ENCODE results near the gene COL23A1.

The COL23A1 gene

DNA sequence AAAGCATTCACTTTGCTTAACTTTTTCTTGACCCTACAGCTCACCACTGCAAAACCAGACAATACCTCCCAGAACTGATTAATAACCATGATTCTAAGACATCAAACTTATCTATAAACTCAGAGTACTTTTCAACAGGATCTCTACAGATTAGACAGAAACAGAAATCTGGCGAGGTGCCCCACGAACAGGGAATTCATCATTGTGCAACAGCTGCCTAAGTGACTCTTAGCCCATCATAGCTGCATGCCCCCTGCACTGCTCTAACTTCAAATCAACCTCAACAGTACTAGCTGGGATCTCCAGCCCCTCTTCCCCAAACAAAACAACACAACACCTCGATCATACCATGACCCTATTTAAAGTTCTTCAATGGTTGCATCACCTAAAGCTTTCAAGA lies 16.1 kb upstream of the COL23A1 start:
- TF ChIP-seq, protein P1, sequence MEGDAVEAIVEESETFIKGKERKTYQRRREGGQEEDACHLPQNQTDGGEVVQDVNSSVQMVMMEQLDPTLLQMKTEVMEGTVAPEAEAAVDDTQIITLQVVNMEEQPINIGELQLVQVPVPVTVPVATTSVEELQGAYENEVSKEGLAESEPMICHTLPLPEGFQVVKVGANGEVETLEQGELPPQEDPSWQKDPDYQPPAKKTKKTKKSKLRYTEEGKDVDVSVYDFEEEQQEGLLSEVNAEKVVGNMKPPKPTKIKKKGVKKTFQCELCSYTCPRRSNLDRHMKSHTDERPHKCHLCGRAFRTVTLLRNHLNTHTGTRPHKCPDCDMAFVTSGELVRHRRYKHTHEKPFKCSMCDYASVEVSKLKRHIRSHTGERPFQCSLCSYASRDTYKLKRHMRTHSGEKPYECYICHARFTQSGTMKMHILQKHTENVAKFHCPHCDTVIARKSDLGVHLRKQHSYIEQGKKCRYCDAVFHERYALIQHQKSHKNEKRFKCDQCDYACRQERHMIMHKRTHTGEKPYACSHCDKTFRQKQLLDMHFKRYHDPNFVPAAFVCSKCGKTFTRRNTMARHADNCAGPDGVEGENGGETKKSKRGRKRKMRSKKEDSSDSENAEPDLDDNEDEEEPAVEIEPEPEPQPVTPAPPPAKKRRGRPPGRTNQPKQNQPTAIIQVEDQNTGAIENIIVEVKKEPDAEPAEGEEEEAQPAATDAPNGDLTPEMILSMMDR (IDR thresholded peaks at IDR 0.05; ENCODE audit: low read depth, low read length, missing control alignments), result no peak
- no peak overlapping the region for H3K4me3 ChIP-seq (replicated peaks; ENCODE audit: low read depth, low read length)

DNA sequence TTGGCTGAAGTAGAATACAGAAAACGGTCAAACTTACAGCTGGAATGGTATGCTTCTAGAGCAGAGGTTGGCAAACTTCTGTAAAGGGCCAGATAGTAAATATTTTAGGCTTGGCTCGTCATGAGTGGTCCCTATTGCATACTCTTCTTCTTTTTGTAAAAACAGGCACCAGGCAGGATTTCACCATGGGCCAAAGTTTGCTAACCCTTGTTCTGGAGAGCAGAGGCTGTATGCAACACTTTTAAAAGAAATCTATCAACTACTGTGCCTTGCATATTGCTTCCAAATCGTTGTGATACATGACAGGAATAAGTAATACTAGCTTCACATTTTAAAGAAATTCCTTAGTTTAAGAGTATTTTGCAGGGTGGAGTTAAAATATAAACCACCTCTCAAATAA lies 15.6 kb upstream of the COL23A1 start:
- DNase-seq (ENCODE audit: extremely low read depth, low read depth), result no peak
- no peak overlapping the region for H3K4me3 ChIP-seq (replicated peaks; ENCODE audit: low read depth, low read length)
- TF ChIP-seq, protein P1 (IDR thresholded peaks at IDR 0.05; ENCODE audit: low read depth, low read length, missing control alignments), result no peak

More for the DNA sequence above, 16.1 kb upstream of the COL23A1 start:
- no peak for DNase-seq (ENCODE audit: extremely low read depth, low read depth)

DNA sequence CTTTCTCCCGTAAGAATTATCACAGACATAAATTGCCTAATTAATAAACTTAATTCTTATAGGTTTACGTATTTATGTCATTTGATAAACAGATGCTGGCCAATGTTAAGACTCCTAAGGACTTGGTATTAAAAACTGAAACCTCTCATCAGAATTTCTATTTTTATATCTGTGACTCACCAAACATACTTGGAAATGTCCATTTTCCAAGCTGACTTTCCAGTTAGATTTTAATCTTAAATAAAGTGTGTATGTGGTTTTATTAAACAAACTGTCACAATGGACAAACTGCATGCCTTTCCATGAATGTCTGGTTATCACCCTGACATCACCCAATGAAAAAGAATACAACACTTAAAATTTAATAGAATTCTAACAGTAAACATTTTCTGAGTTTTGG lies 12.6 kb upstream of the COL23A1 start:
- DNase-seq (ENCODE audit: extremely low read depth, low read depth), result no peak
- no peak overlapping the region for H3K4me3 ChIP-seq (replicated peaks; ENCODE audit: low read depth, low read length)
- TF ChIP-seq, protein P1 (IDR thresholded peaks at IDR 0.05; ENCODE audit: low read depth, low read length, missing control alignments), result no peak

DNA sequence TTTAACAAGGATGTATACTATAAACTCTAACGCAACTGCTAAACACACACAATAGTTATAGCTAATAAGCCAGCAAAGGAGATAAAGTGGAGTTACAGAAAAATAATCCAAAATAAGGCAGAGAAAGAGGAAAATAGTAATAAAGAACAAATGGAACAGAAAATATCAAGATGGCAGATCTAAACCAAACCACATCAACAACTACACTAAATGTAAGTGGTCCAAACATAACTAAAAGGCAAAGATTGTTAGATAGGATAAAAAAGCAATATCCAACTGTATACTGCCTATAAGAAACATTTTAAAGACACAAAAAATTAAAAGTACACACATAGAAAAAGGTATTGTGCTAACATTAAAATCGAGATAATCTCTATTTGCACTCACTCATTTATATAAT lies 5.6 kb upstream of the COL23A1 start:
- no peak overlapping the region for H3K4me3 ChIP-seq (replicated peaks; ENCODE audit: low read depth, low read length)
- TF ChIP-seq, protein P1 (IDR thresholded peaks at IDR 0.05; ENCODE audit: low read depth, low read length, missing control alignments), result no peak
- DNase-seq (ENCODE audit: extremely low read depth, low read depth), result no peak

DNA sequence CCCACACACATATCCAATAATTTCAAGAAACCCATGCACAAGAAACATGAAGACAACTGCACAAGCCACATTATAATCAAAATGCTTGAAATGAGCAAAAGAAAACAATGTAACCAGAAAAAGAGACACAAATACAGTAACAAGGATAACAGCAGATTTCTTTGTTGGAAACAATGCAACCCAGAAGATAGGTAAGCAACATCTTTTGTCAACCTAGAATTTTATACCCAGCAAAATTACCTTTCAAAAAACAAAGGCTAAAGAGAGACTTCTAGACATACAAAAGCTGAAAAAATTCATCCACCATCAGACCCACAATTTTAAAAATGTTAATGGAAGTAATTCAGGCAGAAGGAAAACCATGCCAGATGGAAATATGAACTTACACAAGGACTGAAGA lies 5.0 kb upstream of the COL23A1 start:
- TF ChIP-seq, protein P1 (IDR thresholded peaks at IDR 0.05; ENCODE audit: low read depth, low read length, missing control alignments), result no peak
- DNase-seq (ENCODE audit: extremely low read depth, low read depth), result no peak
- no peak overlapping the region for H3K4me3 ChIP-seq (replicated peaks; ENCODE audit: low read depth, low read length)

DNA sequence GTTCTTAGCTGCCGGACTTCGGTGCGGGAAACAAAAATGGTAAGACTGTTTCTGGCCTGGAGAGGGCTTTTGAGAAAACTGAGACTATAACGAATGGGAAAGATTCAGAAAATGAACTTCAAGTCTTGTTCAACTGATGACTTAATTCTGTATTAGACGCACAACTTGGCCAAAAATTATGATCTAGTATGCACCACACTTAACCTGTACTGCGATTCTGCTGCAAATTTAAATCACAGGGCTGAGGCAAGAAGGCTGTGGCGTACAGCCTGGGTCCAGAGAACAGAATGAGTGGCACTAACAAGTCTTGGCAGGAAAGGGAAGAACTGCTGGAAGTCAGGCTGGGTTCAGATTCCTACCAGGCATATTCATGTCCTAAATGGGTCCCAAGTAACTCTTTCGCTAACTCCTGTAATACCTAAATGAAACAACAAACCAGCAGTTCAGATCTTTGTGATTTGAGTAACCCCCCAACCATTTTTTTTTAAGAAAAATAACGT lies 781 bp upstream of the COL23A1 start:
- DNase-seq (ENCODE audit: extremely low read depth, low read depth), result no peak
- TF ChIP-seq, protein P1 (IDR thresholded peaks at IDR 0.05; ENCODE audit: low read depth, low read length, missing control alignments), result no peak
- H3K4me3 ChIP-seq (replicated peaks; ENCODE audit: low read depth, low read length), result no peak overlapping the region
